Thoracic aorta (tissue), 2 donors: ENCODE measurements around the gene TSPAN1. TPM values are rescaled to one million over a fixed set of nuclear protein-coding genes. Genes with fewer than 3 reads are reported as not detected.
"Not testable (repeated sequence)": the region's sequence is repeated elsewhere in the genome, so short reads cannot be mapped to it uniquely, and the experiment has no call there.

Experiments
- ATAC-seq: fragments of 150-250 bp; one replicate; pipeline ENCODE4 v1.8.0; 2017; ENCODE audit warnings: low read depth; ENCODE audit not compliant: insufficient number of reproducible peaks, low FRiP score
- DNase-seq: peaks from one replicate; pipeline ENCODE4 v3.0.0-alpha.2; 2020; ENCODE audit warnings: low spot score
- H3K27ac ChIP-seq, 2 donors: fragments of 200-600 bp; sonication (generic); 1 replicate in 1 of 2; 2 replicates in 1 of 2; pipeline ENCODE4 v1.5.1; 2016; ENCODE audit warnings: mild to moderate bottlenecking in 2 of 2, moderate library complexity in 2 of 2
- H3K27me3 ChIP-seq: fragments of 200-600 bp; sonication (generic); replicated peaks from 2 replicates; pipeline ENCODE4 v1.6.0; 2016; ENCODE audit warnings: mild to moderate bottlenecking; ENCODE audit not compliant: insufficient read depth
- H3K36me3 ChIP-seq: fragments of 200-600 bp; sonication (generic); one replicate; pipeline ENCODE4 v1.5.1; 2016
- H3K4me1 ChIP-seq, 2 donors: fragments of 200-600 bp; sonication (generic); 1 replicate in 1 of 2; 2 replicates in 1 of 2; pipeline versions ENCODE4 v1.5.1 to v1.6.0; 2016; ENCODE audit warnings: low read depth in 2 of 2, mild to moderate bottlenecking in 1 of 2; ENCODE audit not compliant: control insufficient read depth in 1 of 2
- H3K4me3 ChIP-seq: fragments of 200-600 bp; sonication (generic); 2 replicates; pipeline ENCODE4 v1.5.1; 2016; ENCODE audit warnings: mild to moderate bottlenecking
- H3K9me3 ChIP-seq: fragments of 200-600 bp; sonication (generic); 2 replicates; pipeline ENCODE4 v1.5.1; 2016
- CTCF ChIP-seq: fragments of 200-600 bp; sonication (generic); IDR thresholded peaks from one replicate; pipeline ENCODE4 v1.5.1; 2019; ENCODE audit warnings: antibody characterized with exemption
- total RNA-seq, 2 donors: library from RNA; depleted of rRNA; stranded (reverse); fragments of >200 nt; gene quantifications; one replicate each; pipeline versions ENCODE4 v1.1.0 to v1.2.3, GENCODE V29; 2016

The TSPAN1 gene
- total RNA-seq, 2 donors from 2014 or later = 3.1 to 7.0 TPM

- Histone ChIP-seq H3K36me3 (peaks cover 4% of the 10 kb centered on the region), H3K27ac (no peak overlapping the region)
- TF ChIP-seq CTCF = no peak
These were observed 43.6 kb downstream of the TSPAN1 start for GRCh38 chr1:46218443-46218842.

DNA sequence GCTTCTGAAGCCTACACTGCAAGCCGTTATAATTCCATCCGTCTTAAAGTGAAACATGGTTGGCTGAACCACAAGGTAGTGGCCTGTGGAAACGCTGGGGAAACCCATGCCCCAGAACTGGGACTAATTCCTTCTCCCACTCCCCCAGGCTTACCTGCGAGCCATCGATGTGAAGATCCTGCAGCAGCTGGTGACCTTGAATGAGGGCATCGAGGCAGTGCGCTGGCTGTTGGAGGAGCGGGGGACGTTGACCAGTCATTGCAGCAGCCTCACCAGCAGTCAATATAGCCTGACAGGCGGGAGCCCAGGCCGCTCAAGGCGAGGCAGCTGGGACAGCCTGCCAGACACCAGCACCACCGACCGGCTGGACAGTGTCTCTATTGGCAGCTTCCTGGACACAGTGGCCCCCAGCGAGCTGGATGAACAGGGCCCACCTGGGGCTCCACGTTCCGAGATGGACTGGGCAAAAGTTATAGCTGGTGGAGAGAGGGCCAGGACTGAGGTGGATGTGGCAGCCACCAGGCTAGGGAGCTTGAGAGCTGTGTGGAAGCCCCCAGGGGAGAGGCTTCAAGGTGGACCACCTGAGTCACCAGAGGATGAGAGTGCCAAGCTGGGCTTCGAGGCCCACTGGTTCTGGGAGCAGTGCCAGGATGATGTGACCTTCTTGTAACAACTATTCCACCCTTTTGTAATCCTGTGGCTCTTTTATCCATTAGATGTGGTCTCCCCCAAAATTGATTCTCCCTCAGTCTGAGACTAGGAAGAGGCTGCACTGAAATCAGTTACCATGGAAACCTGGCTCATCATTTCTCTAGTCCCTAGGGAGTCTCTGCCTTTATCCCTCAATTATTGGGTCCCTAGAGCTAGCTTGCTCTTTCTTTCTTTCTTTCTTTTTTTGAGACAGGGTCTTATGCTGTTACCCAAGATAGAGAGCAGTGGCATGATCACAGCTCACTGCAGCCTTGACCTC lies 44.9 kb downstream of the TSPAN1 start:
- ATAC-seq = no peak
- Histone ChIP-seq H3K9me3 (no peaks in the 10 kb centered on the region), H3K27me3 (no peaks in the 10 kb centered on the region), H3K27ac (no peak overlapping the region), H3K4me3 (no peak overlapping the region), H3K36me3 (peaks cover 4% of the 10 kb centered on the region), H3K4me1 (peaks cover 3 to 10% of the 10 kb centered on the region in 2 donors)
- no peak for DNase-seq
- TF ChIP-seq CTCF = no peak

More at GRCh38 chr1:46218443-46218842, 43.6 kb downstream of the TSPAN1 start:
- Histone ChIP-seq H3K4me3 (no peak overlapping the region), H3K9me3 (no peaks in the 10 kb centered on the region), H3K4me1 (peaks cover 0 to 6% of the 10 kb centered on the region in 2 donors), H3K27me3 (no peaks in the 10 kb centered on the region)
- ATAC-seq (no peak), DNase-seq (no peak)

DNA sequence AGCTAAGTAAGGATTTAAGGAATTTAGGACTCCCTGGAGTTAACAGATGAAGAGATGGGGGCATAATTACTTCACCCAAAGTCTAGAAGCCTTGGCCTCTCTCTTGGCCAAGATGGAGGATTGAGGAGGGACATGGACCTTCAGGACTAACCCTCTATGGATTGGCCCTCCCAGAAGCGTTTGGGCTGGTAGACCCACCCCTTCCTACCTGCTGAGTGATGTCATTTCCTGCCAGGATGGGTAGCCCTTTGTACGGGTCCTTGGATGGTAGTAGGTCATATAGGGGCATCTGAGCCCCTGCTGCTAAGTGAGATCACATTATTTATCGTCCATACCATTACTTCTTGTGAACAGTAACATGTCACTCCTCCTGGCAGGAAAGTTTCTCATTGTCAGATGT lies 45.9 kb downstream of the TSPAN1 start:
- no peak for DNase-seq
- TF ChIP-seq CTCF = no peak
- Histone ChIP-seq H3K36me3 (peaks cover 4% of the 10 kb centered on the region), H3K9me3 (no peaks in the 10 kb centered on the region), H3K27ac (no peak overlapping the region), H3K4me1 (peaks cover 3 to 10% of the 10 kb centered on the region in 2 donors), H3K4me3 (no peak overlapping the region), H3K27me3 (no peaks in the 10 kb centered on the region)
- no peak for ATAC-seq

- TF ChIP-seq CTCF = no peak
- peaks cover 3% of the 10 kb centered on the region for H3K36me3 ChIP-seq
- no peak overlapping the region for H3K27ac ChIP-seq
- no peak for ATAC-seq
- H3K9me3 ChIP-seq = no peaks in the 10 kb centered on the region
- no peak overlapping the region for H3K4me3 ChIP-seq
- H3K27me3 ChIP-seq = no peaks in the 10 kb centered on the region
- DNase-seq = no peak
- peaks cover 3 to 10% of the 10 kb centered on the region in 2 donors for H3K4me1 ChIP-seq
These were observed 46.9 kb downstream of the TSPAN1 start for GRCh38 chr1:46221749-46222148.

GRCh38 chr1:46223055-46223454 lies 48.2 kb downstream of the TSPAN1 start:
- H3K27ac ChIP-seq, H3K36me3 ChIP-seq, ATAC-seq, H3K4me1 ChIP-seq, H3K27me3 ChIP-seq, H3K4me3 ChIP-seq, H3K9me3 ChIP-seq, DNase-seq: not testable (repeated sequence)
